ENCODE results near the gene LMNA. TPM values are rescaled to one million over a fixed set of nuclear protein-coding genes. Genes with fewer than 3 reads are reported as not detected.

LMNA gene
- total RNA-seq, 1 experiment from 2014 or later = 51.0 TPM

DNA sequence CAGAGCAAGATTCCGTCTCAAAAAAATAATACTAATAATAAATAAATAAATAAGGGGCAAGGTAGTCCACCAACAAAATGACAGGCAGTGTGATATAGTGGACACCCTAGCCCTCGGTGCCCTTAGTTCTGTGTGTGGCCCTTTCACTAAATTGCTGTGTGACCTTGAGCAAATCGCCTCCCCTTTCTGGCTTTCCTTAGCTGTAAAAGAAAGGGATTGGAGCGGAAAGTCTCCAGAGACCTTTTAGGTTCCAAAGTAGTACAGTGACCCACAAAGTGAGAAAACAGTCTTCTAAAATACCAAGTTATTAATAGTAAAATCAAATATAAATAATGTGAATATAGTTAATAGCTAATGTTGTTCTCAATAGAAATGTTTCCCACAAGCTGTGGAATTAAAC, 7.6 kb downstream of the LMNA start:
- no peak overlapping the region for H2BK20ac ChIP-seq (ENCODE audit: low read depth, low read length, poor library complexity, severe bottlenecking)
- no peak overlapping the region for H2BK5ac ChIP-seq (ENCODE audit: insufficient read length, low read length)
- no peak for DNase-seq
- H3K23ac ChIP-seq (ENCODE audit: insufficient read length, low read depth, low read length) = no peak overlapping the region
- H3K79me2 ChIP-seq (ENCODE audit: insufficient read depth, low read length) = no peaks in the 10 kb centered on the region
- H4K20me1 ChIP-seq (ENCODE audit: control insufficient read depth, insufficient read depth, insufficient read length) = no peaks in the 10 kb centered on the region
- no CpG with 5 or more reads among the region's 4 CpGs for WGBS (ENCODE audit: extremely low coverage, insufficient read length, low lambda C conversion rate)
- Mint-ChIP-seq H3K9me3 (no peaks in the 10 kb centered on the region), H3K27ac (peak overlapping the region in 1 of 3 experiments; percentile 98; a peak in 2 of 7 replicates), H3K4me3 (no peak overlapping the region), H3K4me1 (peaks cover 56 to 66% of the 10 kb centered on the region in 2 experiments), H3K27me3 (ENCODE audit: low read depth) (no peaks in the 10 kb centered on the region), H3K36me3 (ENCODE audit: insufficient read depth in 1 of 3, low read depth in 3 of 3) (peaks cover 0 to 9% (median 2%) of the 10 kb centered on the region in 3 experiments; a peak in 3 of 7 replicates)
- no peak overlapping the region for H2BK12ac ChIP-seq (ENCODE audit: insufficient read length, low read depth, low read length)
- peaks cover 5% of the 10 kb centered on the region; the same call in 1 of the 2 replicates for H3K4me1 ChIP-seq (ENCODE audit: insufficient read depth, low read length)
- H3K4me2 ChIP-seq (ENCODE audit: insufficient read depth, insufficient read length, low read length) = no peak overlapping the region
- H3K9ac ChIP-seq (ENCODE audit: extremely low read depth, insufficient read length, low read length) = no peak overlapping the region
- H3K4ac ChIP-seq (ENCODE audit: low read depth, low read length) = no peak overlapping the region
- H3K79me1 ChIP-seq (ENCODE audit: insufficient read depth, low read depth, low read length, poor library complexity, severe bottlenecking) = no peaks in the 10 kb centered on the region
- no peaks in the 10 kb centered on the region for H3K23me2 ChIP-seq (ENCODE audit: insufficient read length, low read depth, low read length, poor library complexity, severe bottlenecking)
- no peak overlapping the region for H4K91ac ChIP-seq (ENCODE audit: insufficient read length, low read depth, low read length)
- H4K5ac ChIP-seq (ENCODE audit: insufficient read length, low read depth, low read length) = no peak overlapping the region
- H3T11ph ChIP-seq (ENCODE audit: low read length) = no peak overlapping the region
- no peak overlapping the region for H2AK5ac ChIP-seq (ENCODE audit: insufficient read length, low read length)
- no peak overlapping the region for H2AFZ ChIP-seq (ENCODE audit: low read length)
- no peak overlapping the region for H4K8ac ChIP-seq (replicated peaks; ENCODE audit: insufficient read length, low read depth, low read length)
- H3K27me3 ChIP-seq (ENCODE audit: insufficient read depth, low read length) = no peaks in the 10 kb centered on the region
- H3K56ac ChIP-seq (ENCODE audit: insufficient read length, low read depth, low read length) = no peak overlapping the region
- TF ChIP-seq, protein P1, sequence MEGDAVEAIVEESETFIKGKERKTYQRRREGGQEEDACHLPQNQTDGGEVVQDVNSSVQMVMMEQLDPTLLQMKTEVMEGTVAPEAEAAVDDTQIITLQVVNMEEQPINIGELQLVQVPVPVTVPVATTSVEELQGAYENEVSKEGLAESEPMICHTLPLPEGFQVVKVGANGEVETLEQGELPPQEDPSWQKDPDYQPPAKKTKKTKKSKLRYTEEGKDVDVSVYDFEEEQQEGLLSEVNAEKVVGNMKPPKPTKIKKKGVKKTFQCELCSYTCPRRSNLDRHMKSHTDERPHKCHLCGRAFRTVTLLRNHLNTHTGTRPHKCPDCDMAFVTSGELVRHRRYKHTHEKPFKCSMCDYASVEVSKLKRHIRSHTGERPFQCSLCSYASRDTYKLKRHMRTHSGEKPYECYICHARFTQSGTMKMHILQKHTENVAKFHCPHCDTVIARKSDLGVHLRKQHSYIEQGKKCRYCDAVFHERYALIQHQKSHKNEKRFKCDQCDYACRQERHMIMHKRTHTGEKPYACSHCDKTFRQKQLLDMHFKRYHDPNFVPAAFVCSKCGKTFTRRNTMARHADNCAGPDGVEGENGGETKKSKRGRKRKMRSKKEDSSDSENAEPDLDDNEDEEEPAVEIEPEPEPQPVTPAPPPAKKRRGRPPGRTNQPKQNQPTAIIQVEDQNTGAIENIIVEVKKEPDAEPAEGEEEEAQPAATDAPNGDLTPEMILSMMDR (conservative IDR thresholded peaks at IDR 0.05) = no peak
- H3K18ac ChIP-seq (ENCODE audit: insufficient read length, low read depth, low read length) = no peak overlapping the region
- no peak overlapping the region for H2BK120ac ChIP-seq (ENCODE audit: low read depth, low read length, poor library complexity, severe bottlenecking)
- no peak overlapping the region for H2BK15ac ChIP-seq (ENCODE audit: low read depth, low read length)
- H3K27ac ChIP-seq (ENCODE audit: insufficient read length, low read depth, low read length) = no peak overlapping the region
- no peak overlapping the region for H3K14ac ChIP-seq (ENCODE audit: insufficient read depth, low read length)
- H3K9me3 ChIP-seq (ENCODE audit: control insufficient read depth, low read depth, low read length) = no peaks in the 10 kb centered on the region

All from H9 (cell line).